K562 (cell line): ENCODE results near the gene AHCYL2. TPM values are rescaled to one million over a fixed set of nuclear protein-coding genes. Genes with fewer than 3 reads are reported as not detected.
A peak's percentile ranks its signal among the peaks of the same experiment; 100 is the strongest.

Source experiments
- ERF ChIP-seq: fragments of 450-650 bp; formaldehyde crosslinking; IDR thresholded peaks from 2 replicates; pipeline ENCODE4 v1.4.0; 2020; ENCODE audit warnings: mild to moderate bottlenecking, mixed read lengths
- ETS1 ChIP-seq: conservative IDR thresholded peaks from 2 replicates; pipeline ENCODE4 v1.6.1; 2011; ENCODE audit warnings: low read depth, mild to moderate bottlenecking, low read length; ENCODE audit not compliant: control insufficient read depth
- HNRNPH1 ChIP-seq: fragments of 200-400 bp; formaldehyde crosslinking; optimal IDR thresholded peaks from 2 replicates; pipeline ENCODE3; 2017; ENCODE audit warnings: low read depth, mild to moderate bottlenecking, low read length, moderate library complexity
- MBD2 ChIP-seq: sonication (generic); IDR thresholded peaks from 2 replicates; pipeline ENCODE4 v1.6.1; 2016; ENCODE audit warnings: low read depth, borderline replicate concordance
- MCM7 ChIP-seq, 2 experiments: fragments of 450-650 bp; IDR thresholded peaks; 2 replicates each; pipeline ENCODE4 v1.6.1; 2016 to 2018
- NCOA4 ChIP-seq: fragments of 450-650 bp; IDR thresholded peaks from 2 replicates; pipeline ENCODE4 v1.6.1; 2018; ENCODE audit warnings: mild to moderate bottlenecking; ENCODE audit not compliant: partially characterized antibody
- RNF2 ChIP-seq: sonication (generic); IDR thresholded peaks from 2 replicates; pipeline ENCODE4 v1.6.1; 2016
- TCF15 ChIP-seq: fragments of 250-450 bp; sonication (Bioruptor Pico); IDR thresholded peaks from 2 replicates; pipeline ENCODE4 v1.8.0; 2022; ENCODE audit warnings: moderate library complexity, mild to moderate bottlenecking, inconsistent platforms
- TFAP4 ChIP-seq: sonication (generic); formaldehyde crosslinking; IDR thresholded peaks from 2 replicates; pipeline ENCODE4 v1.8.0; 2022; ENCODE audit warnings: missing genetic modification reagents, mild to moderate bottlenecking, moderate library complexity, borderline replicate concordance
- TRIM25 ChIP-seq: fragments of 450-650 bp; IDR thresholded peaks from 2 replicates; pipeline ENCODE4 v1.7.0; 2016; ENCODE audit warnings: borderline replicate concordance
- U2AF2 ChIP-seq: fragments of 200-400 bp; formaldehyde crosslinking; optimal IDR thresholded peaks from 2 replicates; pipeline ENCODE3; 2017; ENCODE audit warnings: low read depth, mild to moderate bottlenecking, low read length
- ZKSCAN8 ChIP-seq: fragments of 200-800 bp; sonication (Bioruptor generic); IDR thresholded peaks from 2 replicates; pipeline ENCODE4 v1.6.1; 2016; ENCODE audit warnings: missing genetic modification characterization, missing compliant biosample characterization
- ZNF592 ChIP-seq: fragments of 450-650 bp; IDR thresholded peaks from 2 replicates; pipeline ENCODE4 v1.6.1; 2017; ENCODE audit warnings: antibody characterized with exemption, mild to moderate bottlenecking
- ZNF780A ChIP-seq: fragments of 250-450 bp; sonication (Bioruptor Pico); IDR thresholded peaks from 2 replicates; pipeline ENCODE4 v1.5.0; 2021; ENCODE audit warnings: mild to moderate bottlenecking
- polyA plus RNA-seq, 8 experiments: library from polyadenylated mRNA; depleted of rRNA in 4 of 8; stranded (reverse) in 5 of 8; unstranded in 3 of 8; fragments of >200 nt; fragmentation: Nextera tagmentation in 2 of 8; fragmentation: Illumina TruSeq in 1 of 8; extraction: Ambion mirVana in 2 of 8; extraction: Trizol in 1 of 8; gene quantifications; 2 replicates each; pipeline versions ENCODE4 v1.2.1 to v1.2.3, GENCODE V29; 2011 to 2014; ENCODE audit warnings: inconsistent platforms in 1 of 8, missing spikeins in 1 of 8
- total RNA-seq, 7 experiments: library from RNA; depleted of rRNA in 6 of 7; stranded (reverse); fragments of >200 nt in 6 of 7; fragmentation: Illumina TruSeq in 2 of 7; extraction: Trizol in 2 of 7; gene quantifications; 2 replicates each; pipeline versions ENCODE4 v1.2.1 to v1.2.3, GENCODE V29; 2011 to 2021; ENCODE audit warnings: low replicate concordance in 1 of 7

The AHCYL2 gene
- total and polyA plus RNA-seq, 9 of the 15 experiments (the other 6 are each of a cell fraction or from before 2014, with no cell fraction given) = 0.93 to 10.5 (median 5.2) TPM

GRCh38 chr7:129439963-129440625 is 215.3 kb downstream of the AHCYL2 start (continued):
- TF ChIP-seq ZNF592 (no peak), NCOA4 (peak; percentile 52), HNRNPH1 (no peak), ETS1 (no peak), MCM7 (IDR thresholded peaks at IDR 0.05) (no peak), TCF15 (CRISPR knock-in tag) (no peak), ZKSCAN8 (no peak), ZNF780A (CRISPR knock-in tag) (no peak), U2AF2 (no peak), MBD2 (no peak), RNF2 (no peak), ERF (CRISPR knock-in tag) (0 out of 2 replicates have a peak, but pooled peaks have one; percentile 22), TFAP4 (no peak), TRIM25 (peak; percentile 73; the same call in 1 of the 2 replicates)
